GM23338 (cell line): ENCODE results near the gene SSTR5. TPM values are rescaled to one million over a fixed set of nuclear protein-coding genes. Genes with fewer than 3 reads are reported as not detected.

ENCODE experiments used
- ATAC-seq: fragments of 200-7000 bp; cut with Tn5 transposase; 3 replicates; pipeline ENCODE4 v1.9.1; 2020
- DNase-seq: peaks from one replicate; pipeline ENCODE4 v3.0.0-alpha.2; 2015; ENCODE audit warnings: low spot score
- H2AFZ ChIP-seq: fragments of 200-600 bp; sonication (generic); 2 replicates; pipeline ENCODE4 v1.8.0; 2016; ENCODE audit warnings: antibody characterized with exemption, mild to moderate bottlenecking, moderate library complexity
- H3F3A ChIP-seq: fragments of 200-600 bp; sonication (generic); replicated peaks from 2 replicates; pipeline ENCODE4 v1.8.0; 2017; ENCODE audit warnings: antibody characterized with exemption, mixed run types, low read depth
- H3K27ac ChIP-seq: fragments of 200-600 bp; sonication (generic); 2 replicates; pipeline ENCODE4 v1.6.1; 2016; ENCODE audit warnings: low read depth
- H3K27me3 ChIP-seq: fragments of 200-600 bp; sonication (generic); 2 replicates; pipeline ENCODE4 v1.8.0; 2016; ENCODE audit warnings: mild to moderate bottlenecking, mixed run types, moderate library complexity; ENCODE audit not compliant: insufficient read depth
- H3K36me3 ChIP-seq: fragments of 200-600 bp; sonication (generic); 2 replicates; pipeline ENCODE4 v1.8.0; 2016; ENCODE audit warnings: mild to moderate bottlenecking; ENCODE audit not compliant: insufficient read depth
- H3K4me1 ChIP-seq: fragments of 200-600 bp; sonication (generic); 2 replicates; pipeline ENCODE4 v1.8.0; 2016; ENCODE audit warnings: mild to moderate bottlenecking, moderate library complexity; ENCODE audit not compliant: insufficient read depth
- H3K4me2 ChIP-seq: fragments of 200-600 bp; sonication (generic); 2 replicates; pipeline ENCODE4 v1.7.1; 2017; ENCODE audit warnings: mixed run types
- H3K4me3 ChIP-seq: fragments of 200-600 bp; sonication (generic); 2 replicates; pipeline ENCODE4 v1.6.1; 2016; ENCODE audit warnings: mixed run types
- H3K79me2 ChIP-seq: fragments of 200-600 bp; sonication (generic); replicated peaks from 2 replicates; pipeline ENCODE4 v1.8.0; 2017; ENCODE audit warnings: mild to moderate bottlenecking; ENCODE audit not compliant: insufficient read depth
- H3K9me2 ChIP-seq: fragments of 200-600 bp; sonication (generic); 2 replicates; pipeline ENCODE4 v1.8.0; 2017; ENCODE audit not compliant: insufficient read depth
- H4K20me1 ChIP-seq: fragments of 200-600 bp; sonication (generic); replicated peaks from 2 replicates; pipeline ENCODE4 v1.8.0; 2017; ENCODE audit warnings: mild to moderate bottlenecking; ENCODE audit not compliant: insufficient read depth
- H3K27ac Mint-ChIP-seq: 2 replicates; pipeline ENCODE4 v1.8.0; 2020; ENCODE audit warnings: inconsistent platforms, mild to moderate bottlenecking, moderate library complexity, mixed read lengths
- H3K27me3 Mint-ChIP-seq: 3 replicates; pipeline ENCODE4 v1.8.0; 2022; ENCODE audit warnings: low read depth, mild to moderate bottlenecking, moderate library complexity, mixed read lengths, inconsistent platforms; ENCODE audit not compliant: insufficient read depth, poor library complexity
- H3K36me3 Mint-ChIP-seq: 3 replicates; pipeline ENCODE4 v1.8.0; 2021; ENCODE audit warnings: low read depth, mild to moderate bottlenecking, inconsistent platforms, moderate library complexity, mixed read lengths
- H3K4me1 Mint-ChIP-seq: 3 replicates; pipeline ENCODE4 v1.8.0; 2020; ENCODE audit warnings: mild to moderate bottlenecking, inconsistent platforms, mixed read lengths
- H3K4me3 Mint-ChIP-seq: 3 replicates; pipeline ENCODE4 v1.8.0; 2021; ENCODE audit warnings: moderate library complexity, mild to moderate bottlenecking, inconsistent platforms, mixed read lengths
- H3K9me3 Mint-ChIP-seq: 3 replicates; pipeline ENCODE4 v1.8.0; 2020; ENCODE audit warnings: moderate library complexity, mild to moderate bottlenecking, inconsistent platforms, mixed read lengths
- EZH2phosphoT487 ChIP-seq: fragments of 200-600 bp; sonication (generic); IDR thresholded peaks from one replicate; pipeline ENCODE4 v1.8.1; 2018; ENCODE audit warnings: antibody characterized with exemption; ENCODE audit not compliant: unreplicated experiment
- JUNB ChIP-seq: IDR thresholded peaks from one replicate; pipeline ENCODE4 v1.6.1; 2016; ENCODE audit warnings: antibody characterized with exemption; ENCODE audit not compliant: unreplicated experiment
- NANOG ChIP-seq: IDR thresholded peaks from 2 replicates; pipeline ENCODE4 v1.6.1; 2016; ENCODE audit warnings: antibody characterized with exemption, borderline replicate concordance
- POLR2AphosphoS5 ChIP-seq: IDR thresholded peaks from 2 replicates; pipeline ENCODE4 v1.6.1; 2016; ENCODE audit warnings: antibody characterized with exemption, low read depth
- STAT1 ChIP-seq: IDR thresholded peaks from one replicate; pipeline ENCODE4 v1.6.1; 2016; ENCODE audit warnings: antibody characterized with exemption; ENCODE audit not compliant: unreplicated experiment
- ZNF114 ChIP-seq: fragments of 250-450 bp; sonication (Bioruptor Pico); IDR thresholded peaks from 2 replicates; pipeline ENCODE4 v1.5.0; 2020; ENCODE audit warnings: mild to moderate bottlenecking, moderate library complexity
- ZNF331 ChIP-seq: fragments of 250-450 bp; sonication (Bioruptor Pico); IDR thresholded peaks from 2 replicates; pipeline ENCODE4 v1.5.0; 2020; ENCODE audit warnings: low read depth, mild to moderate bottlenecking, moderate library complexity
- polyA plus RNA-seq: library from polyadenylated mRNA; unstranded; fragments of >200 nt; fragmentation: Nextera tagmentation; extraction: Ambion mirVana; gene quantifications from 2 replicates; pipeline ENCODE4 v1.2.1, GENCODE V29; 2016
- total RNA-seq: library from RNA; depleted of rRNA; stranded (reverse); fragments of >200 nt; shearing (Covaris generic); gene quantifications from 2 replicates; pipeline ENCODE4 v1.2.3, GENCODE V29; 2014
- TF ChIP-seq, protein P1 (sequence below): IDR thresholded peaks from 2 replicates; pipeline ENCODE4 v1.6.1; 2016; ENCODE audit warnings: antibody characterized with exemption
- TF ChIP-seq, protein P2 (sequence below), 2 experiments: fragments of 200-600 bp in 1 of 2; sonication (generic) in 1 of 2; conservative IDR thresholded peaks; 2 replicates each; pipeline versions ENCODE4 v1.5.1 to v1.6.1; 2016 to 2017; ENCODE audit warnings: antibody characterized with exemption in 2 of 2, low read depth in 2 of 2, mild to moderate bottlenecking in 2 of 2, moderate library complexity in 1 of 2
- TF ChIP-seq, protein P3 (sequence below): IDR thresholded peaks from one replicate; pipeline ENCODE4 v1.6.1; 2018; ENCODE audit warnings: antibody characterized with exemption; ENCODE audit not compliant: unreplicated experiment

SSTR5 gene
- total and polyA plus RNA-seq, 2 experiments from 2014 or later = 0.60 to 1.0 TPM

DNA sequence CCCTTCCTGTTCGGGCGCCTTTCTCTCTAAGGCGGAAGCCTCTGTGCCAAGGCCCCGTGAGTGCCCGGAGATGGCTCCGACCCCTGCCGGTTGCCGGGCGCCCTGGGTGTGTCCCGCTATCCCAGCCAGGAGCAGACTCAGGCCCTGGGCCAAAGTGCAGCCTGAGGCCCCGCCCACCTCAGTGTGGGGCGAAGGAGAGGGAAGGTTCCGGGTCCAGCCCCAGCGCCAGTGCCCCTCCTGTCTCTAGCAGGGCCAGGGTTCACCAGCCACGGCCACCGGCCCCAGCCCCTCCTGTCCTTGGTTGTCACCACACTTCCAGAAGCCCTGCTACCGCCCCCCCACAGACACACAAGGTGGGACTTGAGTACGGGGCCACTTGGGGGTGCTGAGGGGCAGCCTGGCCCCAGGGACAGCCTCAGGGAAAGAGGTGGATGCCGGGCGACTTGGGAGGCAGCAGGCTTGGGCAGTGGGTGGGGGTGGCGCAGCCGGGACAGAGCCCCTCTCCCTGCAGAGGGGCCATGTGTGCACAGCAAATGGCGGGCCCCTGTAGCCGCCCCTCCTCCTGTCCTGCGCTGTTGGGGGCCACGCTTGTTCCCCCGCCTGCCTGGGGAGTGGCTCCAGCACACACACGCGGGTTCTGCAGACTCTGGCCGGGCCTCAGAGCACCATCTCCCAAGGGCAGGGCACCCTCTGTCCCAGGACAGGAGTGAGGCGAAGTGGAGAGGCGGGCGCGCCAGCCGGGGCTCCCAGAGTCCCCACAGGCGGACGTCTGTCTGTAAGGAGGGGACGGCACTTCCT, 17.5 kb downstream of the SSTR5 start:
- no peak for TF ChIP-seq POLR2AphosphoS5
- TF ChIP-seq, protein P1, sequence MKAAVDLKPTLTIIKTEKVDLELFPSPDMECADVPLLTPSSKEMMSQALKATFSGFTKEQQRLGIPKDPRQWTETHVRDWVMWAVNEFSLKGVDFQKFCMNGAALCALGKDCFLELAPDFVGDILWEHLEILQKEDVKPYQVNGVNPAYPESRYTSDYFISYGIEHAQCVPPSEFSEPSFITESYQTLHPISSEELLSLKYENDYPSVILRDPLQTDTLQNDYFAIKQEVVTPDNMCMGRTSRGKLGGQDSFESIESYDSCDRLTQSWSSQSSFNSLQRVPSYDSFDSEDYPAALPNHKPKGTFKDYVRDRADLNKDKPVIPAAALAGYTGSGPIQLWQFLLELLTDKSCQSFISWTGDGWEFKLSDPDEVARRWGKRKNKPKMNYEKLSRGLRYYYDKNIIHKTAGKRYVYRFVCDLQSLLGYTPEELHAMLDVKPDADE = no peak
- no peak for TF ChIP-seq JUNB
- TF ChIP-seq ZNF331 (CRISPR knock-in tag) = no peak
- TF ChIP-seq, protein P2, sequence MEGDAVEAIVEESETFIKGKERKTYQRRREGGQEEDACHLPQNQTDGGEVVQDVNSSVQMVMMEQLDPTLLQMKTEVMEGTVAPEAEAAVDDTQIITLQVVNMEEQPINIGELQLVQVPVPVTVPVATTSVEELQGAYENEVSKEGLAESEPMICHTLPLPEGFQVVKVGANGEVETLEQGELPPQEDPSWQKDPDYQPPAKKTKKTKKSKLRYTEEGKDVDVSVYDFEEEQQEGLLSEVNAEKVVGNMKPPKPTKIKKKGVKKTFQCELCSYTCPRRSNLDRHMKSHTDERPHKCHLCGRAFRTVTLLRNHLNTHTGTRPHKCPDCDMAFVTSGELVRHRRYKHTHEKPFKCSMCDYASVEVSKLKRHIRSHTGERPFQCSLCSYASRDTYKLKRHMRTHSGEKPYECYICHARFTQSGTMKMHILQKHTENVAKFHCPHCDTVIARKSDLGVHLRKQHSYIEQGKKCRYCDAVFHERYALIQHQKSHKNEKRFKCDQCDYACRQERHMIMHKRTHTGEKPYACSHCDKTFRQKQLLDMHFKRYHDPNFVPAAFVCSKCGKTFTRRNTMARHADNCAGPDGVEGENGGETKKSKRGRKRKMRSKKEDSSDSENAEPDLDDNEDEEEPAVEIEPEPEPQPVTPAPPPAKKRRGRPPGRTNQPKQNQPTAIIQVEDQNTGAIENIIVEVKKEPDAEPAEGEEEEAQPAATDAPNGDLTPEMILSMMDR (conservative IDR thresholded peaks at IDR 0.05; ENCODE audit: low read depth in 2 of 2) = 0 out of 4 replicates have a peak, but pooled peaks of 1 of the 2 experiments have one; percentile 12
- no peak for TF ChIP-seq STAT1

DNA sequence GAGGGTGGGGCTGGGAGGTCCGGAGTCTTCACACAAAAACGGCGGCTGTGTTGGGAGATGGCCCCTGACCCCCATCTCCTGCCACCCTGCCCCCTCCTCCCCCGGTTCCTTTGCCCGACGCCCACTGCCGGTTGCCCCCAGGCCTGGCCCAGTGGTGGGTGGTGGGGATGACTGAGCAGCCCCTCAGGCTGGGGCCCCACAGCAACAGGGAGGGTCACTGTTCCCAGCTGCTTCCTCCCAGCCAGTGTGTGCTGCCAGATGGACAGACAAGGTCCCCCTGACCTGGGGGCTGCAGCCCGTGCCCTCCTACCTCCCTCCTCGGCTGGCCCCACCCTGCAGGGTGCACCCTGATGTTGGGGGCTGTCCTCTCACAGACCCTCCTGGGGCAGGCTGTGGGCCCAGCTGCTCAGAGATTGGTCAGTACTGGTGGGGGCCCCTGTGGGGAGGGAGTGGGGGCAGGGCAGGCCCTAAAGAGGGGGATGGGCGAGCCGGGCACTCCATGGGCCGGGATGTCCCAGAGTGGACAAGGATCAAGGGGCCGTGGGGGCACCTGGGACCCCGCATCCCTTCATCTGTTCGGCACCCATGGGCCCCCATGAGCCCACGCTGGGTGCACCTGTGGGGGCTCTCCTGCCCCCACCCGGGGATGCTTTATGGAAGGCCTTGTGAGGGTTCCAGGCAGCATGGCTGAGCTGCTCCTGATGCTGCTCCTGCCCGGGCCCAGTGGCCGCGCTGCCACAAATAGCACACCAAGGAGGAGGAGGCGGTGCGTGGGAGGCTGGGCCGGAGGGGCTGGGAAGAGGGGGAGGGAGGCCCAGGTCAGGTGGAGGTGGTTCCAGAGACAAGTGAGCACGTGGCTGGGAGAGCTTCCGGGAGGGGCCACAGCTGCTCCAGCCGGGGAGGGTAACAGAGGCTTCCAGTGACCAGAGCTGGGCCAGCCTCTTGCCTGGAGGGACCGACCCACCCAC, 18.4 kb downstream of the SSTR5 start:
- Histone ChIP-seq H3K79me2 (no peaks in the 10 kb centered on the region), H3K9me2 (no peaks in the 10 kb centered on the region), H3K27me3 (no peaks in the 10 kb centered on the region), H3K4me1 (no peaks in the 10 kb centered on the region), H3K36me3 (no peaks in the 10 kb centered on the region), H3F3A (no peaks in the 10 kb centered on the region), H3K4me3 (no peak overlapping the region), H3K27ac (no peak overlapping the region), H3K4me2 (no peak overlapping the region), H2AFZ (no peak overlapping the region), H4K20me1 (no peaks in the 10 kb centered on the region)
- DNase-seq = no peak
- no peak for ATAC-seq
- Mint-ChIP-seq H3K27ac (no peak overlapping the region), H3K4me3 (no peak overlapping the region), H3K9me3 (peaks cover 8% of the 10 kb centered on the region), H3K4me1 (no peaks in the 10 kb centered on the region), H3K36me3 (peaks cover 4% of the 10 kb centered on the region; the same call in 2 of the 3 replicates), H3K27me3 (peaks cover 14% of the 10 kb centered on the region)
- TF ChIP-seq, protein P1 = no peak
- TF ChIP-seq POLR2AphosphoS5 (no peak), EZH2phosphoT487 (no peak), NANOG (no peak), JUNB (no peak), ZNF114 (CRISPR knock-in tag) (no peak), ZNF331 (CRISPR knock-in tag) (no peak)
- TF ChIP-seq, protein P2 (conservative IDR thresholded peaks at IDR 0.05; ENCODE audit: low read depth in 2 of 2) = no peak
- TF ChIP-seq, protein P3, sequence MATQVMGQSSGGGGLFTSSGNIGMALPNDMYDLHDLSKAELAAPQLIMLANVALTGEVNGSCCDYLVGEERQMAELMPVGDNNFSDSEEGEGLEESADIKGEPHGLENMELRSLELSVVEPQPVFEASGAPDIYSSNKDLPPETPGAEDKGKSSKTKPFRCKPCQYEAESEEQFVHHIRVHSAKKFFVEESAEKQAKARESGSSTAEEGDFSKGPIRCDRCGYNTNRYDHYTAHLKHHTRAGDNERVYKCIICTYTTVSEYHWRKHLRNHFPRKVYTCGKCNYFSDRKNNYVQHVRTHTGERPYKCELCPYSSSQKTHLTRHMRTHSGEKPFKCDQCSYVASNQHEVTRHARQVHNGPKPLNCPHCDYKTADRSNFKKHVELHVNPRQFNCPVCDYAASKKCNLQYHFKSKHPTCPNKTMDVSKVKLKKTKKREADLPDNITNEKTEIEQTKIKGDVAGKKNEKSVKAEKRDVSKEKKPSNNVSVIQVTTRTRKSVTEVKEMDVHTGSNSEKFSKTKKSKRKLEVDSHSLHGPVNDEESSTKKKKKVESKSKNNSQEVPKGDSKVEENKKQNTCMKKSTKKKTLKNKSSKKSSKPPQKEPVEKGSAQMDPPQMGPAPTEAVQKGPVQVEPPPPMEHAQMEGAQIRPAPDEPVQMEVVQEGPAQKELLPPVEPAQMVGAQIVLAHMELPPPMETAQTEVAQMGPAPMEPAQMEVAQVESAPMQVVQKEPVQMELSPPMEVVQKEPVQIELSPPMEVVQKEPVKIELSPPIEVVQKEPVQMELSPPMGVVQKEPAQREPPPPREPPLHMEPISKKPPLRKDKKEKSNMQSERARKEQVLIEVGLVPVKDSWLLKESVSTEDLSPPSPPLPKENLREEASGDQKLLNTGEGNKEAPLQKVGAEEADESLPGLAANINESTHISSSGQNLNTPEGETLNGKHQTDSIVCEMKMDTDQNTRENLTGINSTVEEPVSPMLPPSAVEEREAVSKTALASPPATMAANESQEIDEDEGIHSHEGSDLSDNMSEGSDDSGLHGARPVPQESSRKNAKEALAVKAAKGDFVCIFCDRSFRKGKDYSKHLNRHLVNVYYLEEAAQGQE = no peak

More for the DNA sequence above, 17.5 kb downstream of the SSTR5 start:
- Histone ChIP-seq H3K36me3 (no peaks in the 10 kb centered on the region), H3K4me2 (no peak overlapping the region), H3K27me3 (no peaks in the 10 kb centered on the region), H3K9me2 (no peaks in the 10 kb centered on the region), H3K27ac (no peak overlapping the region), H3F3A (no peaks in the 10 kb centered on the region), H2AFZ (0 out of 2 replicates have a peak overlapping the region, but pooled peaks have one; percentile 32), H4K20me1 (no peaks in the 10 kb centered on the region), H3K4me1 (no peaks in the 10 kb centered on the region), H3K79me2 (no peaks in the 10 kb centered on the region), H3K4me3 (no peak overlapping the region)
- Mint-ChIP-seq H3K4me1 (no peaks in the 10 kb centered on the region), H3K27ac (no peak overlapping the region), H3K9me3 (peaks cover 17% of the 10 kb centered on the region), H3K4me3 (no peak overlapping the region), H3K36me3 (peaks cover 7% of the 10 kb centered on the region), H3K27me3 (peaks cover 14% of the 10 kb centered on the region)
- ATAC-seq = peak; percentile 65
- DNase-seq = peak; percentile 53
